Mesenteric fat pad (tissue), 1 donor: ENCODE results near the gene FAH. TPM values are rescaled to one million over a fixed set of nuclear protein-coding genes. Genes with fewer than 3 reads are reported as not detected.

Experiments
- DNase-seq: peaks from one replicate; pipeline ENCODE4 v3.0.0-alpha.2; 2020; ENCODE audit warnings: low spot score
- total RNA-seq: library from RNA; stranded (reverse); fragmentation: NEBNext Ultra II Directional; extraction: Animal tissue kit (Norgen Biotek cat#: 25700); gene quantifications from one replicate; pipeline ENCODE4 v1.2.1, GENCODE V29; 2021
- donor health status: DM: yes; HTN: yes; CAD: no.

FAH gene
- total RNA-seq, 1 donor from 2014 or later = 147 TPM

DNA sequence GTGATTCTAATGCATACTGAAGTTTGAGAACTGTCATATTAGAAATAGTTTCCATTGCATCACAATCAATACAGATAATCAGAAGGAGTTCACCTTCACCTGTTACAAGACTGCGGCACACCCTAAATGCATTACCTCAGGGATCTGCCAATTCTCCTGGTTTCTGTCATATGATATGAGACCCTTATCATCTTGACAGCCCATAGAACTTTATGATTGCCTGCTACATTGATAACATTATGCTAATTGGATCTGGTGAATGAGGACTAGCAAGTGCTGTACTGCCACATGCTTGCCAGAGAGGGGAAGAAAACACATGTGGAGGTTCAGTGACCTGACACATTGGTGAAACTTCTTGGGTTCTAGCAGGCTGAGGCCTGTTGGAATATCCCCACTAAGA lies 41.4 kb downstream of the FAH start:
- DNase-seq = no peak

DNA sequence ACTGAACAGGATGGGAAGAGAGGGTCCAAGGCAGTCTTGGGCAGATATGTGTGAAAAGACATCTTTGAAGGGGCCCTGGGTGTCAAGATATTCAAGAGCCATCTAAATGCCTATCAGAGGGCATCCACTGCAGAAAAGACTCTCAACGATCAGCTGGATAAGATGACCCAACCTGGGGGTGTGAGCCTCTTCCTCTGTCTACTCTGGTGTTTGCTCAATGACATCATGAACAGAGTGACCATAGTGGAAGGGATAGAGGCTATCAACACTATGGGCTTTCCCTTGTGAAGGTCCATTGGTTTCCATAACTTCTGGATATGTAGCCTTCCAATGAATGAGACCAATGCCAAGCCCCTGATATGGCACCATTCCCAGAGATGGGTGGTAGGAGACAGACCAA lies 42.1 kb downstream of the FAH start:
- no peak for DNase-seq

DNA sequence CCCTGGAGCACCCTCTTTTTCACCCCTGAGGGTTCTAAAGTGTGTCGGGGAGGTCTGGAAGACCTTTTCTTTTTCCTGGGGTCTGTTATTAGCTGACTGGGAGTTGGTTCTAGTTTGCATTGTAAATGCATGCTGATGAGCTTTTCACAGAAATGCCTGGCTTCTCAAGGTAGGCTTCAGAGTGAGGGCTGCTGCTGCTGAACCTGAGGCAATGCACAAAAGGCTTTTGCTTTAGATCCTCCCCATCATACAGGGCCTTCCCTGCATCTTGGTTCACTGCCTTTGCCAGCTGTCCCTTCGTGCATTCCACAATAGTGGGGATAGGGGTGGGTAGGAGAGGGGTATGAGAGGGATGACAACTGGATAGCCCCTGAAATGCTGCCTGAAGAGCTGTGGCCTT lies 46.6 kb downstream of the FAH start:
- no peak for DNase-seq

DNA sequence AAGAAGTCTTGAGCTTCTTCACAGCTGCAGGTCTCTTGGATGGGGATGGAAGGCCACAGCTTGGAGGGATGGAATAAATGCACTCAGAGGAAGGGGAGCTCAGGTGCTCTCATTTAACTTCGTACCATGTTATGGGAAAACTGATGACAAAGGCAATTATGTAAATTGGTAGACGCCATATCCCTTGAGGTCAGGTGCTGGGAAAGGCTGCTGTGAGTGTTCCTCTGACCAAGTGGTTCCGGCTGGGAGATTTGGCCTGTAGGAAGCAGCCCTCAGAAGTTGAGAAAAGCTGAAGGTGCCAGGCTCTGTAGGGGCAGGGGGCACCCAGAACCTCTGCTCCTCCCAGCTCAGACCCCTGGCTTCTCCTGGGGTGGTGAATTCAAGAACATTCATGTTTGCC lies 47.1 kb downstream of the FAH start:
- DNase-seq = no peak

DNA sequence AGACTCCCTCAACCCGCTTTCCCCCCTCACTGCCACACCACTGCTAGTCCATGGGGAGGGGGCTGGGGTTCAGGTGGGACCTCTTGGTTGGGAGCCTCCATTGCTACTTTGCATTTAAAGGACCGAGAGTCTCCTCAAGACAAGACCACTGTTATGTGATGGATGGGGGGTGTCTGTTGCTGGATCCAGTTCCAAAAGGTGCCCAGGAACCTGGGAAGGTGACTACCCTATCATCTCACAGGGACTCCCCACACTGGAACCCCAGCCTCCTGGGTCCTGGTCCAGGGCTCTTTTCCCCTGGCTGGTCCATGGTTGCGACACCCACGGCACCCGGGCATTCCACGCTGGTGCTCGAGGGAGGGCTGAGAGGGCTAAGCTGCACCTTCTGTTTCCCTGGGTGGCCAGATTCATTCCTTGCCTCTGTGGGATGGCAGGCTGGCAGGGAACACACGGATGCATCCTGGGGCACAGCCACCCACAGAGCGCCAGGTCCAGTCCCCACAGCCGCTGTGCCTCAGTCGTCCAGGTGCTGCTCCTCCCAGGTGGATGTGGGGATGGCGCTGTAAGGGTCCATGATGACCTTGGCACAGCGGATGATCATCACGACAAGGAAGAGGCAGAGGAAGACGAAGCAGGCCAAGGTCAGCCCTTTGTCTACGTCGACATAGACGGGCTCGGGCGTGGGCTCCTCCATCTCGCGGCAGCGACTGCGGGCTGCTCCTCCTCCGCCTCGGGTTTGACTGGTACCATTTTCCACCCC lies 48.6 kb downstream of the FAH start:
- DNase-seq = no peak

DNA sequence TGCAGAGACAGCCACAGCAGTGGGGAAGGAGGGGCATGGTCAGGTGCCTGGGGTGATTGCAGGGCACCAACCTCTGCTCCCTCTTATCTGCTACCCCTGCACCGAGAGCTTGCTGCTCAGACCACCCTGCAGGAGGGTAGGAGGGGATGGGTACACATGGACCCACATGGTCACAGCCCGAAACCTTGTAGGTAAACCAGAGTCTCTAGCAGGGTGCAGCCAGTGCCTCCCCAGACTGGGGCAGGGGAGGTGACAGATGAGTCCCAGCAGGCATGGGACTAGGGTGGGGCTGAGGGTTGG lies 49.2 kb downstream of the FAH start:
- no peak for DNase-seq

DNA sequence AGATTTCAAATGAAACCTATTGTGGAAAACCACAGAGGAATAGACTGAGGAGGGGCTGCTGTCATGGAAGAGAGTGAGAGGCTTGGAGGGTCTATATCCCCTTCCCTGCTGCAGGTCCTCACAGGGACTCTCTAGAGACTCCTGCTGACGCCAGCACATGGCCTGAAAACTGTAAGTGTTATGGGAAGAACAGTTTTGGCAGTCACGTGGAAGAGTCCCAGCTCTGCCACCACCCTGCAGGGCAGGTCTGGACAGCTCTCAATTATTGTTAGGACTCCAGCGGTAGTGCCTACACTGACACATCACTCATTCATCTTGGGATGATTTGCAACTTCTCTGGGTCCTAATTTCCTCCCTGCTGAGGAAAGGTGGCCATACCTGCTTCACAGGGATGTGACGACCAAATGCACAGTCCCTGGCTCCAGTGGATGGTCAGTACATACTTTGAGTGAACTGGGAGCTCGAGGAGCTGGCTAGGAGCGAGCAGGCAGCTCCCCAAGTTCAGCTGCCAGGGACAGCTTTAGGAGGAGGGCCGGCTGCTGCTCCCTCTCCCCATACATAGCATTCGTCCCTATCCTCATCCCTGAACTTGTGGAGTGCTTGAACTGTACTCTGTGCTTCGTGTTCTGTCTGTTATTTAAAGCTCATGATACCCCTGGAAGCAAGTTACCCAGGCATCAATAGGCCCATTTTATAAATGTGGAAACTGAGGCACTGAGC lies 50.0 kb downstream of the FAH start:
- no peak for DNase-seq

DNA sequence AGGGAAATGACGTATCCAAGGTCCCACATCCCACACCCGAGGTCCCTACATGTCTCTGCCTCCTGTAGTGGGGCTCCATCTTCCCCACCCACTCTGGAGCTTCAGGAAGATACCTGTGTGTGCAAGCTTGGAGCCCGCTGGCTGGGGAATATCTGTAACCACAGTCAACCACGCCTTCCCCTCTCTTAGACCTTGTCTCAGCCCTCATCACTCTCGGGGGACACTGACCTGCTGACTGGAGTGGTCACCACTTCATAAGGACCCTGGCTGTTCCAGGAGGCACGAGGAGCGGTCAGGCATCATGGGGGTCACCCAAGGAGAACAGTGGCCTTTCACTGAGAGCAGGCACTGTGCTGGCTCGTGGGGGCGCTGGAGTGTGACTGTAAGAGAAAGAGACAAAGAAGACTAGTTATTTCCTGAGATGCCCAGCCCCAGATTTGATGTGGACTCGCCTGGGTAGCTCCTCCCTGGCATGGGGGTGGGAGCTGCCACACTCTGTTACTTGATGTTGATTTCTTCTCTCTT lies 50.6 kb downstream of the FAH start:
- DNase-seq = no peak

DNA sequence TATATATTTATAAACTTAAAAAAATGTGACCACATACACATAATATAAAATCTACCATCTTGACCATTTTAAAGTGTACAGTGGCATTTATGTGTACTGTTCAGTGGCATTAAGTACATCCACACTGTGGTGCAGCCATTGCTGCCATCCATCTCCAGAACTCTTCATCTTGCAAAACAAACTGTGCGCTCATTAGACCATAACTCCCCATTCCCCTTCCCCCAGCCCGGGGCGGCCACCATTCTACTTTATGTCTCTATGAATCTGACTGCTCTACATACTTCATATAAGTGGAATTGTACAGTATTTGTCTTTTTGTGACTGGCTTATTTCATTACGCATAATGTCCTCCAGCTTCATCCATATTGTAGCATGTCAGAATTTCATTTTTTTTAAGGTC lies 51.4 kb downstream of the FAH start:
- no peak for DNase-seq

DNA sequence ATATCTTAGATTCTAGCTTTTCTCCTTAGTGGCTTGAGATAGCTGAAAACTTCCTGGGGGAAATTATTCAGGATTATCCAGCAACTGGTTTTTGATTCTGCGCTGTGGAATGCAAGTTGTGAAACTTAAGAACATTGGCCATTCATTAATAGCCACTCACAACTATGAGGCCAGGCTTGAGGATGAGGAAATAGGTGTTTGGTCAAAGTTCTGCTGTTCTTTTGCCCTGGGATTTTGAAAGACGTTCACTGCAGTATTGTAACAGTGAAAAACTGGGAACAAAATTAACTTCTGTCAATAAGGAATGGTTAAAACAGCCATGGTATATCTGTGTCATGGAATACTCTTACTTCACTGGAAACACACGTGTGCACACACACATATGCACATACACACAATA lies 55.1 kb downstream of the FAH start:
- no peak for DNase-seq

DNA sequence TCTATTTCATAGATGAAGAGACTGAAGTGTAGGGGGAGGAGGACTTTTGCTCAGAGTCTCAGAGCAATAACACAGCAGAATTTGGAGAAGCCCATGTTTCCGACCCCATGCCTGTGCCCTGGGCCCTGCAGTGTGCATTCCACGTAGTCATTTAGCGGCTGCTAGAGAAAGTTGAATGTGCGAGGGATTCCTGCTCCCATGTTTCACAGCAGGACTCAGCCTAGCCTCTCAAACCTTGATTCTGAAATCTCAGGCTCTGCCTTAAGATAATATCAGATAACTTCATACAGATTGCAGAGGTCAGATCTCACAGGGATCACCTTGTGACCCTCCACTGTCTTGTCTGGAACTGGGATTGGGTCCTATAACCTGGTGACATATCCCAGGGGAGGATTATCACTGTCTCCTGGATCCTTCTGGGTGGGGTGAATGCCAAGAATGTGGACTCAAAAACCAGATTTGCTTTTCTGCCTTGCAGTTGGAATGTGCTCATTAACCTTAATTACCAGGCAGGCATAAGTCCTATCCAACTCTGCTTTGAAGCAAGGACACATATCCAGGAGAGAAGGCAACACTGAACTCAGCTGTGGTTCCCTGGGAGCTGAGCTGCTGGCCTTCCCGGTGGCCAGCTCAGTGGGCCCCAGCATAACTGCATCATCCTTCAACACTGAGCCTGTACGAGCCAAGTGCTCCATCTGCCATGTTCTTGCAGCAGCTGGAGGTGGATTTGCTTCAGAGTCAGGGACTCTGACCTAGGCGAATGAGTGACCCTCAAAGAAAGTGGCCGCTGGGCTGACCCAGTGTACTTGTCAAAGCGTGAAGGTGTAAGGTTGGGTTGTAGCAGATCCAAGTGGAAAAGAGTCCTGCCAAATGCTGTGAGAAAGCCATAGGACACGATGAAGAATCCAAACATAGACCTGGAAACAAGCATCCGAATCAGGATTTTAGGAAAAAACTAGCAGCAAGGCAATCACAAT lies 56.2 kb downstream of the FAH start:
- no peak for DNase-seq

DNA sequence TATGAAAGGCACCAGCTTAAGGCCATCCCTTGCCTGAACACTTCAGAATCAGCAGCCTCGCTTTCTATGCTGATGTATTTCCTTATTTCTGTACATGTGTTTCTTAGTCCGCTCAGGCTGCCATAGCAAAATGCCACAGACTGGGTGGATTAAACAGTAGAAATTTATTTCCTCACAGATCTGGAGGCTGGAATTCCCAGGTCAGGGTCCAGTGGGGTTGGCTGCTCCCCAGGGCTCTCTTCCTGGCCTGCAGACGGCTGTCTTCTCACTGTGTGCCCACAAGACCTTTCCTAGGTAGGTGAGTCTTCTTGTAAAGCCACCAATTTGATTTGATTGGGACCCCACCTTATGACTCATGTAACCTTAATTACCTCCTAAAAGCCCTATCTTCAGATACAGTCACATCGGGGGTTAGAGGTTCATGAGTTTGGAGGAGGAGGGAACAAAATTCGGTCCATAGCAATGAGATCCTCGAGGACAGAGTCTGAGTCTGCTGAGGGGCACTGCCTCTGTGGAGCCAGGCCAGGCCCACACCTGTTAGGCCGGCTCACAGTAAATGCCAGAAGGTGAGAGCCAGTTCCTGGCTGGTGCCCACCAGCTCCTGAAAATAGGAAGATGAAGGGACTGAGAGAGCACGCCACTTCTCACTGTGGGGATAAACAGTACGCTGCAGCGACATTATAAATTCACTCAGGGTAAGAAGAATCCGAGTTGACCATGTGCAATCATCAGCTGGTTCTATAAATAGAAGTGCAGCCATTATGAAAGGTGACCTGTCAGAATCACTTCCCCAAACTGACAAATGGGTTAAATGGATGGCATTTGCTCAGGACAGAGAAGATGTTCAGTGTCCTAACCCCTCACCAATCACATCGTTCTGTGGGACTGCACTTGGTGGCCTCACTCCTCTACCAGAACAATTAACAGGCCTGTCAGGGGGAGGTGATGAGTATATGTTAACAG lies 58.1 kb downstream of the FAH start:
- DNase-seq = no peak

DNA sequence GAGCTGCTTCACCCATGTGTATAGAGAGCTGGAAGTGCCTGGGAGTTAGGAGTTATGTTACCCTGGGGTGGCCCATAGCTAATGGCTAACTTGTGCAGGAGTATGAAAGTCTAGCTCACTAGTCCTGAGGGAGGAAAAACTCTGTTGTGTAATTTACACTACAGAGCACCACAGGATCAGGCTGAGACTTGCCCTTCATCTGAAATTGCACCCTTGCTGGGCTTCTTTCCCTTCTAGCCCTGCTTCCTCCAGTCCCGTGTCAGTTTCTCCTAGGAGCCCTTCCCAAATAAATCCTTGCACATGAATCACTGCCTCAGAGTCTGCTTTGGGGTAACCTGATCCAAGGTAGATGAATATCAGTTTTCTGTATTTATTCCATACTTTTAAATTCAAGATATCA lies 59.2 kb downstream of the FAH start:
- no peak for DNase-seq

DNA sequence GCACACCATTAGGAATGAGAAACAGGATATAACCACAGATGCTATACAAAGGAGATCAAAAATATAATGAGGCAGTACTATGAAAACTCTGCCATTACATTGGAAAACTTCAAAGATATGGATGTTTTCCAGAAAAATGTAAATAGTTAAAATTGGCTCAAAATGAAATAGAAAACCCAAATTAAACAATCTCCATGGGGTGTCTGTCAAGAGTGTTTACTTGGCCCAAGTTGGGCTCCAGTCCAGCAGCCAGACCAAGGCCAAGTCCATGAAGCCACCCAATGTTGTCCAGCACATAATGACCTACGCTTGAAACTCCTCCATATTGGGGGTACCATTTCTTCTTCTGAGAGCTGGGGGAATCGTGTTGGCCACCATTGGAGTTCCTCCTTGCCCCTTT lies 62.1 kb downstream of the FAH start:
- DNase-seq = no peak

DNA sequence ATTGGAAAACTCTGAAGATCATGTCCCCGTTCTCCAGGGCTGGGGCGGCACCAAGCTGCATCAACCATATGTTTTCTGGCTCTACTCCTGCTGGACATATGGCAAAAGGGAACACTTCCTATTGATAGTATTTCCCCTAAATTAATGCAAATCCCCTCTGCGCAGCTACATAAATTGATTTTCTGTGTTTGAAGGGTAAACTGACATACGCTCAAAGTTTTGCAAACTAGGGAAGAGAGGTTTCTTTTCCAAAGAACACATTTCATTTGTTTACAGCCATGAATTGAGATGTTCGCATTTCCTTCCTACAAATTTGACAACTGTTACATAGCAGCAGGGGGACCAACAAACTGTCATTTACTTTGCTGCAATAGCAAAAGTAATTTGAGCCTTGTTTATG lies 63.3 kb downstream of the FAH start:
- no peak for DNase-seq

DNA sequence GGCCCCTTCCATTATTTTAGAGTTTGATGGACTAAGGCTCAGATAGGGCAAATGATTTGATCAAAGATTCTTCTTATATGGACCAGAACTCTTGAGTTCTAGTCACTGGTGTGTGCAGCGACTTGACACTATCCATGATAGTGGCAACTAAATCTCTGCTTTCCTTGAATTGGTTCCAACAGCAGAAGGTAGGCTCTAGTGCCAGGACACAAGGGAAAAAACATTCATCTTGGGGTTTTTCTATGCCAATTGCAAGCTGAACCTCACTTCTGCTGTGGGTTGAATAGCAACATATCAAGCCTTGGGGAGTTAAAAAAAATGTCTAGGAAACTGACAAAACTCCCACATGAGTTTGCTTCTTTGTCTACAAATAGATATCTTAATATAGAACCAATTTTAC lies 64.1 kb downstream of the FAH start:
- DNase-seq = no peak

DNA sequence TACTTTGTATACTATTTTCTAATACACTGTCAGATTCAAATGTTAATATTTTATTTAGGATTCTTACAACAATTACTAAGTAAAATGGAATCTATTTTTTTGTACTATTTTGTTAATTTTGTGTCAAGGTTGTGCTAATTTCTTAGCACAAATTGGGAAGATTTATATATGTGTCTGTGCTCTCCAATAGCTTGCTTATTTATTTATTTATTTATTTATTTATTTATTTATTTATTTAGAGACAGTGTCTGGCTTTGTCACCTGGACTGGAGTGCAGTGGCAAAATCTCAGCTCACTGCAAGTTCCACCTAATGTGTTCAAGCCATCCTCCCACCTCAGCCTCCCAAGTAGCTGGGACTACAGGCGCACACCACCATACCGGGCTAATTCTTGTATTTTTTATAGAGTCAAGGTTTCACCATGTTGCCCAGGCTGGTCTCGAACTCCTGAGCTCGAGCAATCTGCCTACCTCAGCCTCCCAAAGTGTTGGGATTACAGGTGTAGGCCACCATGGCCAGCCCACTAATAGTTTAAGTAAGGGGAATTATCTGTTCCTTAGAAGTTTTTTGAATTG lies 64.6 kb downstream of the FAH start:
- no peak for DNase-seq

DNA sequence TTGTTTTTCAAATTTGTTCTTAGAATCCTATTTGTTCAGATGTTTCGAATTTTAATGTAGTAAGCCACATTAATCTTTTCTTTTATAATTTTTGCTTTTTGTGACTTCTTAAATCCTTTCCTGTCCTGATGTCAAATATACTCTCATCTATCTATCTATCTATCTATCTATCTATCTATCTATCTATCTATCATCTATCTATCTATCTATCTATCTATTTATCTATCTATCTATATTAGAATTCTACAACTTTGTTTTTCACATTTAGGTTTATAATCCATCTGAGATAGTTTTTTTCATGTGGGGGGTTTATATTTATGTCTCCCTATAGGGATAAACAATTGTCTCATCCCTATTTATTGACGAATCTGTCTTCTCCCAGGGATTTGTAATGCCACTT lies 67.2 kb downstream of the FAH start:
- DNase-seq = no peak

DNA sequence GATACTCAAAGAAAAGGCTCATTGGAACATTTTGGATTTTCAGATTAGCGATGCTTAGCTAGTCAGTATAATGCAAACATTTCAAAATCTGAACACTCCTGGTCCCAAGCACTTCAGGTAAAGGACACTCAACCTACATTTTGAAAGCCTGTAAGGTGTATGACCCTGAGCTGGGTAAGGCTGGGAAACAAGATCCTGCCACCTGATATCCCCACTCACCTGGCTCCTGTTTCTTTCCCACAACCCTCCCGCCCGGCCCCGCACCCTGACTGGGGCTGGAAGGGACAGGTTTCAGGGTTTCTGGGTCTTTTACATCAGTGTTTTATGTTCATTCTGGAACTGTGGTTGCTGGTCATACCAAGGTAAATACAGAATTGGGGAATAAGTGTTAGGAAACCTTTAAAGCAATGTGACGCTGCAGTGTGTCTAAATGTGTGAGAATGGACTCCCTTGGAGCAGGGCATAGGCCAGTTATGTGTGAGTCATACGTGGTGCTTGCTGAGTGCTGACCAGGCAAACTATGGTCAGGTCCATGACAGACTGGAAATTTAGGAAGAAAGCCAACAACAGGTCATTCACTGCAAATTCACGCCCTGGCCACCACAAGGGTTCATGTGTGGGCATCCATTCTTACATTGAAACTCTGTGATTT lies 76.3 kb downstream of the FAH start:
- no peak for DNase-seq

DNA sequence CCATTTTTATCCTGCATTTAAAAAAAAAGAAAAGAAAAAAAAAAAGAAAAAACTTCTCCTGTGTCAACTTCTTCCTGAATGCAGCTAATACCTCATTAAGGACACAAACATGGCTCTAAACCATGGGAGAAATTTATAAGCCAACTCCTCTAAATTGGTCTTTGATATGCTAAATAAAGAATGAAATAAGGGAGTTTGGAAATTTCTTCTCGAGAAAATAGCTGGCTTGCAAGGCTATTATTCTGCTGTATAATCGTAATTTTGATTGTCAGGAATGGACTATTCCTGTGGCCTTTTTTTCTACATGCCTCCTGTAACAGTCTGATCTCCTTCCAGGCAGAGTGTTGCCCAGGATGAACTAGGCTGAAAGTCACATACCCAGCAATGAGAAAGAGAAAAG lies 78.6 kb downstream of the FAH start:
- DNase-seq = no peak
